GM23338 (cell line): ENCODE results near the gene TPRX1. TPM values are rescaled to one million over a fixed set of nuclear protein-coding genes. Genes with fewer than 3 reads are reported as not detected.

Source experiments
- ATAC-seq: fragments of 200-7000 bp; cut with Tn5 transposase; 3 replicates; pipeline ENCODE4 v1.9.1; 2020
- DNase-seq: peaks from one replicate; pipeline ENCODE4 v3.0.0-alpha.2; 2015; ENCODE audit warnings: low spot score
- H2AFZ ChIP-seq: fragments of 200-600 bp; sonication (generic); 2 replicates; pipeline ENCODE4 v1.8.0; 2016; ENCODE audit warnings: antibody characterized with exemption, mild to moderate bottlenecking, moderate library complexity
- H3F3A ChIP-seq: fragments of 200-600 bp; sonication (generic); replicated peaks from 2 replicates; pipeline ENCODE4 v1.8.0; 2017; ENCODE audit warnings: antibody characterized with exemption, mixed run types, low read depth
- H3K27ac ChIP-seq: fragments of 200-600 bp; sonication (generic); 2 replicates; pipeline ENCODE4 v1.6.1; 2016; ENCODE audit warnings: low read depth
- H3K27me3 ChIP-seq: fragments of 200-600 bp; sonication (generic); 2 replicates; pipeline ENCODE4 v1.8.0; 2016; ENCODE audit warnings: mild to moderate bottlenecking, mixed run types, moderate library complexity; ENCODE audit not compliant: insufficient read depth
- H3K36me3 ChIP-seq: fragments of 200-600 bp; sonication (generic); 2 replicates; pipeline ENCODE4 v1.8.0; 2016; ENCODE audit warnings: mild to moderate bottlenecking; ENCODE audit not compliant: insufficient read depth
- H3K4me1 ChIP-seq: fragments of 200-600 bp; sonication (generic); 2 replicates; pipeline ENCODE4 v1.8.0; 2016; ENCODE audit warnings: mild to moderate bottlenecking, moderate library complexity; ENCODE audit not compliant: insufficient read depth
- H3K4me2 ChIP-seq: fragments of 200-600 bp; sonication (generic); 2 replicates; pipeline ENCODE4 v1.7.1; 2017; ENCODE audit warnings: mixed run types
- H3K4me3 ChIP-seq: fragments of 200-600 bp; sonication (generic); 2 replicates; pipeline ENCODE4 v1.6.1; 2016; ENCODE audit warnings: mixed run types
- H3K79me2 ChIP-seq: fragments of 200-600 bp; sonication (generic); replicated peaks from 2 replicates; pipeline ENCODE4 v1.8.0; 2017; ENCODE audit warnings: mild to moderate bottlenecking; ENCODE audit not compliant: insufficient read depth
- H3K9me2 ChIP-seq: fragments of 200-600 bp; sonication (generic); 2 replicates; pipeline ENCODE4 v1.8.0; 2017; ENCODE audit not compliant: insufficient read depth
- H4K20me1 ChIP-seq: fragments of 200-600 bp; sonication (generic); replicated peaks from 2 replicates; pipeline ENCODE4 v1.8.0; 2017; ENCODE audit warnings: mild to moderate bottlenecking; ENCODE audit not compliant: insufficient read depth
- H3K27ac Mint-ChIP-seq: 2 replicates; pipeline ENCODE4 v1.8.0; 2020; ENCODE audit warnings: inconsistent platforms, mild to moderate bottlenecking, moderate library complexity, mixed read lengths
- H3K27me3 Mint-ChIP-seq: 3 replicates; pipeline ENCODE4 v1.8.0; 2022; ENCODE audit warnings: low read depth, mild to moderate bottlenecking, moderate library complexity, mixed read lengths, inconsistent platforms; ENCODE audit not compliant: insufficient read depth, poor library complexity
- H3K36me3 Mint-ChIP-seq: 3 replicates; pipeline ENCODE4 v1.8.0; 2021; ENCODE audit warnings: low read depth, mild to moderate bottlenecking, inconsistent platforms, moderate library complexity, mixed read lengths
- H3K4me1 Mint-ChIP-seq: 3 replicates; pipeline ENCODE4 v1.8.0; 2020; ENCODE audit warnings: mild to moderate bottlenecking, inconsistent platforms, mixed read lengths
- H3K4me3 Mint-ChIP-seq: 3 replicates; pipeline ENCODE4 v1.8.0; 2021; ENCODE audit warnings: moderate library complexity, mild to moderate bottlenecking, inconsistent platforms, mixed read lengths
- H3K9me3 Mint-ChIP-seq: 3 replicates; pipeline ENCODE4 v1.8.0; 2020; ENCODE audit warnings: moderate library complexity, mild to moderate bottlenecking, inconsistent platforms, mixed read lengths
- CREB1 ChIP-seq: fragments of 250-450 bp; sonication (Bioruptor Pico); IDR thresholded peaks from 2 replicates; pipeline ENCODE4 v1.5.0; 2020; ENCODE audit warnings: low read depth, mild to moderate bottlenecking, moderate library complexity
- CTCF ChIP-seq, 2 experiments: fragments of 200-600 bp in 1 of 2; sonication (generic) in 1 of 2; conservative IDR thresholded peaks; 2 replicates each; pipeline versions ENCODE4 v1.5.1 to v1.6.1; 2016 to 2017; ENCODE audit warnings: antibody characterized with exemption in 2 of 2, low read depth in 2 of 2, mild to moderate bottlenecking in 2 of 2, moderate library complexity in 1 of 2
- ETS1 ChIP-seq: IDR thresholded peaks from 2 replicates; pipeline ENCODE4 v1.6.1; 2016; ENCODE audit warnings: antibody characterized with exemption
- EZH2 ChIP-seq: fragments of 200-600 bp; sonication (generic); IDR thresholded peaks from one replicate; pipeline ENCODE4 v1.8.0; 2017; ENCODE audit warnings: antibody characterized with exemption, mild to moderate bottlenecking, low read depth; ENCODE audit not compliant: unreplicated experiment
- EZH2phosphoT487 ChIP-seq: fragments of 200-600 bp; sonication (generic); IDR thresholded peaks from one replicate; pipeline ENCODE4 v1.8.1; 2018; ENCODE audit warnings: antibody characterized with exemption; ENCODE audit not compliant: unreplicated experiment
- JUNB ChIP-seq: IDR thresholded peaks from one replicate; pipeline ENCODE4 v1.6.1; 2016; ENCODE audit warnings: antibody characterized with exemption; ENCODE audit not compliant: unreplicated experiment
- NANOG ChIP-seq: IDR thresholded peaks from 2 replicates; pipeline ENCODE4 v1.6.1; 2016; ENCODE audit warnings: antibody characterized with exemption, borderline replicate concordance
- POLR2AphosphoS5 ChIP-seq: IDR thresholded peaks from 2 replicates; pipeline ENCODE4 v1.6.1; 2016; ENCODE audit warnings: antibody characterized with exemption, low read depth
- REST ChIP-seq: IDR thresholded peaks from one replicate; pipeline ENCODE4 v1.6.1; 2018; ENCODE audit warnings: antibody characterized with exemption; ENCODE audit not compliant: unreplicated experiment
- STAT1 ChIP-seq: IDR thresholded peaks from one replicate; pipeline ENCODE4 v1.6.1; 2016; ENCODE audit warnings: antibody characterized with exemption; ENCODE audit not compliant: unreplicated experiment
- ZNF114 ChIP-seq: fragments of 250-450 bp; sonication (Bioruptor Pico); IDR thresholded peaks from 2 replicates; pipeline ENCODE4 v1.5.0; 2020; ENCODE audit warnings: mild to moderate bottlenecking, moderate library complexity
- ZNF331 ChIP-seq: fragments of 250-450 bp; sonication (Bioruptor Pico); IDR thresholded peaks from 2 replicates; pipeline ENCODE4 v1.5.0; 2020; ENCODE audit warnings: low read depth, mild to moderate bottlenecking, moderate library complexity
- ZNF462 ChIP-seq: fragments of 250-450 bp; sonication (Bioruptor Pico); IDR thresholded peaks from 2 replicates; pipeline ENCODE4 v1.5.0; 2020; ENCODE audit warnings: mild to moderate bottlenecking, moderate library complexity
- polyA plus RNA-seq: library from polyadenylated mRNA; unstranded; fragments of >200 nt; fragmentation: Nextera tagmentation; extraction: Ambion mirVana; gene quantifications from 2 replicates; pipeline ENCODE4 v1.2.1, GENCODE V29; 2016
- total RNA-seq: library from RNA; depleted of rRNA; stranded (reverse); fragments of >200 nt; shearing (Covaris generic); gene quantifications from 2 replicates; pipeline ENCODE4 v1.2.3, GENCODE V29; 2014

Gene TPRX1
- total and polyA plus RNA-seq, 2 experiments from 2014 or later = 0.28 TPM; not detected in 1

- peaks cover 3% of the 10 kb centered on the region; the same call in 1 of the 3 replicates for H3K36me3 Mint-ChIP-seq
Observed at GRCh38 chr19:47839411-47839810, 35.1 kb upstream of the TPRX1 start.

More at GRCh38 chr19:47839411-47839810, 35.1 kb upstream of the TPRX1 start:
- H3K4me3 ChIP-seq = no peak overlapping the region
- no peaks in the 10 kb centered on the region for H4K20me1 ChIP-seq
- Mint-ChIP-seq H3K4me3 (no peak overlapping the region), H3K27me3 (peaks cover 11% of the 10 kb centered on the region), H3K9me3 (no peaks in the 10 kb centered on the region), H3K4me1 (peaks cover 16% of the 10 kb centered on the region), H3K27ac (no peak overlapping the region)
- no peaks in the 10 kb centered on the region for H3K27me3 ChIP-seq
- H3F3A ChIP-seq = peaks cover 10% of the 10 kb centered on the region
- H3K4me1 ChIP-seq = peaks cover 8% of the 10 kb centered on the region
- H3K27ac ChIP-seq = no peak overlapping the region
- H2AFZ ChIP-seq = peak overlapping the region; percentile 69; the same call in 1 of the 2 replicates
- peak overlapping the region; percentile 55; the same call in 1 of the 2 replicates for H3K4me2 ChIP-seq
- ATAC-seq (peak; percentile 14; the same call in 2 of the 3 replicates), DNase-seq (no peak)
- no peaks in the 10 kb centered on the region for H3K36me3 ChIP-seq
- H3K79me2 ChIP-seq = no peaks in the 10 kb centered on the region
- TF ChIP-seq ETS1 (no peak), REST (no peak), CTCF (conservative IDR thresholded peaks at IDR 0.05; ENCODE audit: low read depth in 2 of 2) (no peak), POLR2AphosphoS5 (no peak), CREB1 (CRISPR knock-in tag) (no peak), EZH2 (no peak), ZNF331 (CRISPR knock-in tag) (no peak), EZH2phosphoT487 (no peak), ZNF462 (CRISPR knock-in tag) (no peak), ZNF114 (CRISPR knock-in tag) (no peak), STAT1 (no peak), JUNB (no peak), NANOG (no peak)
- H3K9me2 ChIP-seq = no peaks in the 10 kb centered on the region; the same call in 1 of the 2 replicates
